GM18858 (cell line): ENCODE results near the gene SMC3.

Experiments used
- ATAC-seq: cut with Tn5 transposase; IDR thresholded peaks from one replicate; pipeline ENCODE4 v1.9.1; 2021; ENCODE audit not compliant: unreplicated experiment

SMC3 gene

DNA sequence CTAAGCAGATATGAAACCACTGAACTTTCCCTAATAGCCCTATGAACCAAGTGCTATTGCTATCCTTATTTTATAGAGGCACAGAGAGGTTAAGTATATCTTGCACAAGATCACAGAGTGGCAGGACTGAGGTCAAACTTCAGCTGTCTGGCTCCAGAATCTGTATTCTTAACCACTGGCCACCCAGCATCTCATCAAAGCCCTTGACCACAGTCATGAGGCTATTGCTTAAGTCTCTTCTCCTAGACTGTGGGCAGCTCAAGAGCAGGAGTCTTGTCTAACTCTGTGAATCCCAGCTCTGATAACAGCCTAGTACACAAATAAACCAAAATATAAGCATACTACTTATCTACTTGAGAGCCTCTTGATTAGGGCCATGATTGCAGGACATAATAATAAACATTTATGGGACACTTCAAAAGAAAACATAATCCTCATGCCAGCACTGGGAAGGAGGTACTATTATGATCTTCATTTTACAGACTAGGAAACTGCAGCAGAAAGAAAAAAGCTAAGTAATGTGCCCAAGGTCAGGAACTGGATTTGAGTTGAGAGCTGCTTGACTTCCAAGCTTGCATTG is 22.4 kb upstream of the SMC3 start:
- ATAC-seq, result no peak

DNA sequence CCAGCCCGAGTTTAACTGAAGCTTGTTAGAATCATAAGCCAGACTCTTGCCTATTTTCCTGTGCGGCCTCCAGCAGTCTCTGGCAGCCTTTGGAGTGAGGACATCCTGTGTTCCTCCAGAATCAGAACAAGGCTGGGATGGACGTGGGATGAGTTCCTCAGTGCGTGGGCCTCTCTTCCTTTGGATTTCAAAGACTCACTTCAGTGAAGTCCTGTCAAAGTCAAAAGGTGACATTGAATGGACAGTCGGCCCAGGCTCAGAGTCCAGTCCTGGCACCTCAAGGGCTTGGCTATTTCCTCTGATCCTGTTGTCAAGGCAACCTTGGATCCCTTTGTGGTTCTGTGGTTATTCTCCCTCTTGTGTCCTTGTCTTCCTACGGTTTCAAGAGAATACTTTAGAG is 21.4 kb upstream of the SMC3 start:
- ATAC-seq, result no peak

DNA sequence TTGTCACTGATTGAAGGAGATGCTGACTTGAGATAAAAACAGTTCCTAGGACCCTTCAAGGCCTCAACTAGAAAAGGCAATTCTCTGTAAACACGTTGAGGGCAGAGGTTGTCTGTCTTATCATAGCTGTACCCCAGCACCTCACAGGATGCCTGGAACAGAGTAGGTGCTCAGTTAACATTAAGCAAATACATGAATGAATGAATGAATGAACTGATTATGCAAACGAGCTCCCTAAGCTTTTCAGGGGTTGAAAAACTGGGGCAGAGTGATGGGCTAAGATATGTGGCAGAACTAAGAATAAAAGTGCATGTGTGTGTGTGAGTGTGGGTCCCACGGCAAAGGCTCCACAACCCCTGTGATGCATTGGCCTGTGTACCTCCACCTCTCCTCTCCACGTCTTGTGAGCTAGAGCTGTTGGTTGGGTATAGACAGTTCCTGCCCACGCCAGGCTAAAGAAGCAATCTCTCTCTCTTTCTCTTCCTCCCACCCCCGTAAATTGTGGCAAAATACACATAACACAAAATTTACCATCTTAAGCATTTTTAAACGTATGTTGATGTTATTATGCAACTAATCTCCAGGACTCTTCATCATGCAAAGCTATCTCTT is 20.9 kb upstream of the SMC3 start:
- no peak for ATAC-seq

DNA sequence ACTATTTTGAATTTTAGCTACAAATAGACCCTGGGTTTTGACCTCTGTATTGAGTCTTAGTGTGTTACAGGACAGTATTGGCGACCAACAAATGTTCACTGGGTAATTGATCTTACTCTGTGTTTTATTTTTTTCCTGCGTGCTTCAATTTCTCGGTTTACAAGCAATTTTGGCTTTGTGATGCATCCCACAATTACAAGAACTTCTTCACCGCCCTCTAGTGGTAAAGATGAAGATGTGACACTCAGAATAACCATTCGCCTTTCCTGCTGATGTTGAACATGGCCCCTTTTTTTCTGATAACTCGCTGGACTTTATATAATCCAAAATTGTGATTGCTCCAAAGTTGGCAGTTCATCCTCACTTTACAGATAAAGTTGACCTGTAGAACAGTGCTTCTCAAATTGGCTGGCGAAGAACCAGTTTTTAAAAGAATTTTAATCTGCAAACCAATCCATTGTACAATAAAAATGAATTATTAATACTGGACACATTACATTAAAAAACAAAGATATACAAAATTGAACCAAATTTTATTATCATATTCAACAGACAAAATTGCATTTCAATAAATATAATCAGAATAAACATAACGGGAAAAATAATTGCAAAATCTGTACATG is 20.2 kb upstream of the SMC3 start:
- peak; percentile 55 for ATAC-seq

DNA sequence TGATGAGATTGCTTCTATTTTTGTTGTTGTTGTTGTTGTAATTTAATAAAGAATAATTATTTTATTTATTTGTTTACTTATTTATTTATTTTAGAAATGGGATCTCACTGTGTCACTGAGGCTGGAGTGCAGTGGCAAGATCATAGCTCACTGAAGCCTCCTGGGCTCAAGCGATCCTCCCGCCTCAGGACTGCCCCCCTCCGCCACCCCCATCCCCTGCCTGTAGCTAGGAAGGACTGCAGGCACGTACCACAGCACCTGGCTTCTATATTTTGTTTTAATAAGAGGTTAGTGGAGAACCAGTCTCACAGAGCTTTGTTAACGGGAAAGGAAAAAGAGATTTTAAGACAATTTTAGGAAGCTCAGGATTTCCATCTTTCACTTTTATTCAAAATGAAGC is 19.5 kb upstream of the SMC3 start:
- no peak for ATAC-seq

DNA sequence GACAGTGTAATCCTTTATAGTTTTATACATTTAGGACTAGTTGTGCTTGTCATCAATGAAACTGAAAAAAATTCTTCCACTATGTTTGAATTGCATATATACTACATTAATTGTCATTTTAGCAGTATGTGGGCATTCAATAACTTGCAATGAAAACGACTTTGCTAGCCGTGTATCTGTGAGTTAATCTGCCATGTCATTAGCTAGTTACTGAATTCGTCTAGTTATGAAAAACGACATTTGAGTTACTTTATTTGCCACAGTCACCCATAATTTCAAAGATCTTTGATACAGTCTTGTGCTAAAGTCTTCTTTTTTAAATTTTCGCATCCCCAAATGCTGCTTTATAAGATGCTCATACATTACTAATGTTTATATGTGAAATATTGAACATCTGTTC is 18.3 kb upstream of the SMC3 start:
- ATAC-seq, result no peak

DNA sequence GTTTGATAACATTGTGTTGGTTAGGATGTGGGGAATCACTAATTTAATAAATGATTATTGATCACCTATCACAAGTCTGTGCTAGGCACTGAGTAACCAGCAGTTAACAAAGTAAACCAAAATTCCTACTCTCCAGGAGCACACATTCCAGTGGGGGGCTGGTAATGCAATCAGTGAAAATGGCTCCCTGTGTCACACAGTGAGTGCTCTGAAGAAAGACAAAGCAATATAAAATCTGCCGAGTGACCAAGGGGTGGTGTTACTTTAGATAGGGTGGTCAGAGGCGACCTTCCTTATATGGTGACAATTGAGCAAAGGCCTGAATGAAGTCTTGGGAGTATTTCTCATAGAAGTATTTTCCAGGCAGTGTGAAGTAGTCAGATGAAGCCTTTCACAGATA is 13.6 kb upstream of the SMC3 start:
- ATAC-seq, result no peak

DNA sequence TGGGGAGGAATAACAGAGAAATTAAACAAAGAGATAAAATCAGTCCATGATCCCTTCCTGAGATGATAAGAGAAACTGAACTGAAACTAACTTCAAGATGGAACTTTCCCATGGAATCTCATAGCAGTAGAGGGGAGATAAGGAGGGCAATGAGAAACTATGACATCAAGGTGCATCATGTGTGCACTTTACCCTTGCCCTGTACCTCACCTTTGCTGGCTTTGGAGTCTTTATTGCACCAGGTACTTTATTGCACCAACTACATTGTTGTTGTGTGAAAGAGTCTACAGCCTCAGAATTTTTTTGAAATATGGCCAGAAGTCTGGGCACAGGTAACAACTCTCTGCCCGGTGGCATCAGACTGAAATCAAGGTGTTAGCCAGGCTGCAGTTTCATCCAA is 11.2 kb upstream of the SMC3 start:
- ATAC-seq, result no peak

DNA sequence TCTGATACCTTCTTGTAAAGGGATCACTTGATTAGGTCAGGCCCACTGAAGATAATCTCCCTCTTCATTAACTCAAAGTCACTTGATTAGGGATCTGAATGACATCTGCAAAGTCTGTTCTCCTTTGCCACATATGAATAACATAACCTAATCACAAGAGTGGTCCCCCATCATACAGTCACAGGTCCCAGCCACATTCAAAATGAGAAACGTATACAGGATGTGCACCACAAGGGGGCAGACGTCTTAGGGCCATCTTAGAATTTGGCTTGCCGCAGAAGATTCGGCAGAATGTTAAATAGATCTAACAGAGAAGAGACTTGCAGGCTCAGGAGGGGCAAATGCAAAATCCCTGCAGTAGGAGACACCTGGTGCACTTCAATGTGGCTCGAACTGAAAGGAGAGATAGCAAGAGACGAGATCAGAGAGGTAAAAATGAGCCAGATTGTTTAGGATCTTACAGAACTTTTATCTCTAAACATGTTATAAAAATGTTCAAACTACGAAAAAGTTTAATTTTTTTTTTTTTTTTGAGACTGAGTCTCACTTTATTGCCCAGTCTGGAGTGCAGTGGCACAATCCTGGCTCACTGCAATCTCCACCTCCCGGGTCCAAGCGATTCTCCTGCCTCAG is 10.4 kb upstream of the SMC3 start:
- ATAC-seq, result no peak

DNA sequence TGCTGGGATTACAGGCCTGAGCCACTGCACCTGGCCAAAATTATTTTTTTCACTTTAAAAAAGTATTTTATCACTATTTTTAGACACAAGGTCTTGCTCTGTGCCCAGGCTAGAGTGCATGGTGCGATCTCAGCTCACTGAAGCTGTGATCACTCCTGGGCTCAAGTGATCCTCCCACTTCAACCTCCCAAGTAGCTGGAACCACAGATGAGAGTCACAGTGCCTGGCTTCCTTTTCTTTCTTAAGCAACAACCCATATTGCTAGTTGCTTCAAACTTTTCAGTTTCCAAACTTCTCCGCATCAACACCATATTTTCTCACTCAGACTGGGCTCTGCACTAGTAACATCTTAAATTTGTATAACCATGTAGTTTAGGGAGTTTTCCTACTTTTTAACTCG is 9.5 kb upstream of the SMC3 start:
- no peak for ATAC-seq

DNA sequence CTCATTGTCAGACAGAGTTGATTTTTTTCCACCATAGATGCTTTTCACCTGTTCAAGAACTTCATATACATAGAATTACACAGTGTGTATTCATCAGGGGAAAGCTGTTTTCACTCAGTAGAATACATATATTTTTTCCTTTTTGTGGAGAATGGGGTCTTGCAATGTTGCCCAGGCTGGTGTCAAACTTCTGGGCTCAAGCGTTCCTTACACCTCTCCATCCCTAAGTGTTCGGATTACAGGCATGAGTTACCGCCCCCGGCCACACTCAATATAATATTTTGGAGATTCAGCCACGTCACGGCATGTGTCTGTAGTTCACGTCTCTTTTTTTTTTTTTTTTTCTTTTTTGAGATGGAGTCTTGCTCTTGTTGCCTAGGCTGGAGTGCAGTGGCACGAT is 7.5 kb upstream of the SMC3 start:
- no peak for ATAC-seq

DNA sequence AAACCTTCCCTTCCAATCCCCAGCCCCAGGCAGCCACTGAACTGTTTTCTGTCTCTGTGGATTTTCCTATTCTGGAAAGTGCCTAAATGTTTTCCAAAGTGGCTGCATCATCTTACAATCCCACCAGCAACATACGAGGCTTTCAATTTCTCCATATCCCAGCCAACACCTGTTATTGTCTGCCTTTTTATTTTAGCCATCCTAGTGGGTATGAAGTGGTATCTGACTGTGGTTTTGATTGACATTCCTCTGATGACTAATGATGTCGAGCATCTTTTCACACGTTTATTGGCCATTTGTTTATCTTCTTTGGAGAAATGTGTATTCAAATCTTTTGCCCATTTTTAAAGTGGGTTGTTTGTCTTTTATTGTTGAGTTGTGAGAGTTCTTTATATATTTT is 6.2 kb upstream of the SMC3 start:
- ATAC-seq, result no peak

DNA sequence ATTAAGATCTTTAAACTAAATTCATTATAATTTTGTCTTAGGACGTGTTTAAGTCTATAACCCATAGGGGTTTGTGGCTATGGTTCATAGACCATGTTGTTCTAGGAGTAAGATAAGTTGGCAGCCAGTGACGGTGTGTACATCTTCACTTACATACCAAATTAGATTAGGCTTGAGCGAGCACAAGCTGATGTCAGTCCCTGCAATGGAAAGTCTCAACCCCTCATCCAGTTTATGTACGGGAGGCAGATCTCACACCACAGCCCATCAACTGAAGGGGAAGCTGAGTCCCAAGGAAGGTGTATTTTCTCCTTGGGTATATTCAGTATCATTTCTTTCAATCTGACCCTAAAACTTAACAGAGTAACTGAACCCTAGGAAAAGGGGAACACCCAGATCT is 5.1 kb upstream of the SMC3 start:
- ATAC-seq, result no peak

DNA sequence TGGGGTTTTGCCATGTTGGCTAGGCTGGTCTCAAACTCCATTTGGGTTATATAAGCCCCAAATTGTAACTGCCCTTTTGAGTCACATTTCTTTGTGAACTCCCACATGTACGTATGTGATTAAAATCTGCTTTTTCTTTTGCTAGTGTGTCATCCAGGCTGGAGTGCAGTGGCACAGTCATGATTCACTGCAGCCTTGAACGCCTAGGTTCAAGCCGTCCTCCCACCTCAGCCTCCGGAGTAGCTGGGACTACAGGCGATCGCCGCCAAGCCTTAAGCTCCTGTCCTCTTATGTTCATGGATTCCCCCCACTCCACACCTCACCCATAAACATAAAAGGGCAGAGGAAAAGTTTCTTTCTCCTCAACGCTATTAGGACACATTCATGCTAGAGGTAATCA is 4.4 kb upstream of the SMC3 start:
- no peak for ATAC-seq

DNA sequence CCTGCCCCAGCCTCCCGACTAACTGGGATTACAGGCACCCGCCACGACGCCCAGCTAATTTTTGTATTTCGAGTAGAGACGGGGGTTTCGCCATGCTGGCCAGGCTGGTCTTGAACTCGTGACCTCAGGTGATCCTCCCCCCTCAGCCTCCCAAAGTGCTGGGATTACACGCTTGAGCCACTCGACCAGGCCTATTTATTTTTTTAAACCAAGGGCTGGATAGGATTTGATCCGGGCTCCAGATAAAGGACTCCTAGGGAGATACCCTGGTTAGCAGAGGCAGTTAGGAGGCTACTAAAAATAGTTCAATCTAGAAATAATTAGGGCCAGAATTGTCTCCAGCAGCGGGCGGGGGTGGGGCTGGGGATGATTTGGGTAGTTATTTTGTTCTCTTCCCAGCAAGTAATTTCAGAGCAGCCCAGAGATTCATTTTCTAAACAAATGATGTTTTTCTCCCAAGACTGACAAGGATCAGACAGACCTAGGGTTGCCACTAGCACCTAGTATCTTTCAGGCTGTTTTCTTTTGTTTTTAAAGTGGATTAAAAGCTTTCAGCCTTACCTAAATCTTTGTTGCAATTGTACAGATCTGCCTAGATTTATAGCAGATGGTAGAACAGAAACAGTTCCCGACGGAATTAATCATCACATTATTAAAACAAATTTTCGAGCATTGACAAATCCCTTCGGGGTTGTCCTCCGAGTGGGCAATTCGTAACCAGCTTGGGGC is 859 bp upstream of the SMC3 start:
- no peak for ATAC-seq

DNA sequence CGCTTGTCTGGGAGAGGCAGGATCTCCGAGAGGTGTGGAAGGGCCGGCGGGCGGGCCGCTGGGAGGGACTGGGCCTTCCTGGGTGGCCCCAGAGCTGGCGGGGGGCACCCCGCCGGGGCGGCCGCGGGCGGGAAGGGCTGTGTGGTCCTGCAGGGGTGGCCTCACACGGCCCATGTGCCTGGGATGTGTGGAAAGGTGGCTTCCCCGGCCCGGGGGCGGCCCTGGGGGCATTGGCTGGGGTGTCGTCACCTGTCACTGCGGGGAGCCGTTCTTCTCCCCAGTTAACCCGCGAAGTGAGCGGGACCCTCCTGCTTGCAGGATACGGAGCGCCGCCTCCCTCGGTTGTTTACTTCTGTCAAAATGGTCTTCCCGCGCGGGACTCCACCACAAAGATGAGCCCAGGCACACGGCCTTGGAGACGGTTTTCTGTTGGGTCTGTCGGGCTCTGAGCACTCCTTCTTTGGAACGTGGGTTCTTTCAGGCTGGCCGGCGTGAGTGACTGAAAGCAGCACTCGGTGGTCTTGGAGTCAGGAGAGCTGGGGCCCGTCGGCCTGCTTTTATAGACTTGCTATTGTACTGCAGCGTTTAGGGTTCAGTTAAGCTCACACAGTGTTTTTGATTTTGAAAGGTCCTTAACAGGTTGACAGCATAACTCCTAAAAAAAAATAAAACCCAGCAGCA is 700 bp downstream of the SMC3 start:
- peak; percentile 18 for ATAC-seq

DNA sequence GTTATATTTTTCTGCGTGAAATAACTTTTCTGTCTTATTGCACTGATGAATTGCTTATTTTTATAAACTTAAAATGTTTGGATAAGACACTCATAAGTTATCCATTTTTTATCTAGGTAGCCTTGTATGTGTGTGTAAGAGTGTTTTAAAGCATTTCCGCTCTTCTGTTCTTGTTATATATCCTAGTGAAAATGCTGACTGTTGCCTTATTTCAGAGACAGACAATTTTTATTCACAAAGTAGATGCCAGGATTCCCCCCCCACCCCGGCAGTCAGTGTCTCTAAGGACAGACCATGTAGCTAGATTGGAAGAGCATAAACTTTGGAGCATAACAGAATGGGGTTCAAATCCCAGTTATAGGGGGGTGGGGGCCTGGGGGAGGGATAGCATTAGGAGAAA is 1.6 kb downstream of the SMC3 start:
- ATAC-seq, result no peak

DNA sequence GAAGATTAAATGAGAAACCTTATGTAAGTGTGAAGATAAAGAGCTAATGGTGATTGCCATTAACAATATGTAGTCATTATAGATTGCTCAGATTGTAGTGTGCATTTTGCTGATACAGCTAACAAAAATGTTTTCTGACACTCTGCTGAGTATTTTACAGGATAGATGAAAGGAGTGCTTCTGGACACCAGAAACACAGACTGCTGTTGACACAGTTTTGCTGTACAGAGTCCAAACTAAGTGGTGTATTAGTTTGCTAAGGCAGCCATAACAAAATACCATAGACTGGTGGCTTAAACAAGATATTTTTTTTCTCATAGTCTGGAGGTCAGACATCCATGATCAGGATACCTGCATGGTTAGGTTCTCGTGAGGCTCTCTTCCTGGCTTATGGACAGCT is 2.2 kb downstream of the SMC3 start:
- ATAC-seq, result no peak

DNA sequence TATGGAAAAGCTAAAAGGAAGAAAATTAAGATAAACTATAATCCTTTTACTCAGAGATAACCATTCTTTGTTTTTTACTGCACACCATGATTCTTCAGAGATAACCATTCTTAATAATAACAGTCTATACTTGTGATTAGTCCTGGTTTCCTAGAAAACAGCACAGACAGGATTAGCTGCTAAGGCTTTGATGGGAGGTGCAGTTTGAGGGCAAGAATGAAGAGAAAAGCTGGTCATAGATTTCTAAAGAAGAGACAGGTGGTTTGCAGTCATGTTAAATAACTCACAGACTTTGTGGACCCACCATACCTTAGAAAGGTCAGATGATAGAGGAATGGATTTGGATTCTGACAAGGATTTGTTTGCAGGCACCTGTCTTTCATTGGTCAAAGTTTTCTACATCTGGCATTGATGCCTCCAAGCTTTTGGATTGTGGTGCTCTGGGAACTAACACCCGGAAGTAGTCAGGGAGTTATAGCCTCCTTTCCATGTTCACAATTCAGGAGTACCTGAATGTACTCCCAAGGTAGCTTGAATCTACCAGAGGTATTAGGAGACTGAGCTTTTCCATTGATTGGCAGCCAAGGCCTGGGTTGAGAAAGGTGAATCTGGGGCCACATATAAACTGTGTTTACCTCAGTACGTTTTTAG is 3.7 kb downstream of the SMC3 start:
- ATAC-seq, result no peak

DNA sequence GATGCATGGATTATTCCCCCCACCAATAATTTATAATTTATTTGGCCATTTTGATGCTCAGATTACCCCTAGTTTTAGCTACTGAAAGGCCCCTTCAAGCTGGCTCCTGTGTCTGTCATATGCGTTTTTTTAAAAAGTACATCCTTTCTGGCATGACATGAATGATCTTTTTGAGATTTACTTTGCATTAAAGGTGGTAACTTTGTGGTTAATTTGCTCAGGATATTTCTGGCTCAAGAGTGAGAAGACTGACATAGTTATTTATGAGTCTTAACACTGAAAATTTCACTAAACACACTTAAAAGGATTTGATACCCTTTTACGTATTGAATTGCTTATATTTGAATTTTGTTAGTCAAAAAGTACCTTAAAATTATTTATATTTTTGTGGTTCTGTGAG is 5.4 kb downstream of the SMC3 start:
- no peak for ATAC-seq

DNA sequence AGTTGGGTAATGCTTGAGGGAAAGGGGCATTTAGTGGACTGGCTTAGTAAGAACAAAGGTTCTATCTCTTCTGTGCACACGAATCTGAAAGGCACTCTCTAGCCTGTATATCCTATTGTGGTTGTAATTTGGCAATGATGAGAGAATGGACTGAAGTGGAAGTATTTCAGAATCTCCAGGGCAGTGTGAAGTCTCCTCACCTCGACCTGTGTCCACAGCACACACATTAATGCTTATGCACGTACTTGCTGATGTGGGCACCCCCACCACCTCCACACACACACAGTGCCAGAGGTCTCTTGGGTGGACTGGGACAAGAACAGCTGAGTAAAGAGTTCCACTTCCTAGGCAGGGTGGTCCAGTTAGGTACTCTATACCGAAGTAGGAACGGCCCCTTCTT is 6.9 kb downstream of the SMC3 start:
- ATAC-seq, result no peak
